Right ventricle myocardium superior (tissue), 1 donor: ENCODE results near the gene PXDC1. TPM values are rescaled to one million over a fixed set of nuclear protein-coding genes. Genes with fewer than 3 reads are reported as not detected.
"Not testable (repeated sequence)": the region's sequence is repeated elsewhere in the genome, so short reads cannot be mapped to it uniquely, and the experiment has no call there.

Experiments
- ATAC-seq: fragments of 200-7000 bp; cut with Tn5 transposase; one replicate; pipeline ENCODE4 v1.9.1; 2020; ENCODE audit warnings: mild to moderate bottlenecking; ENCODE audit not compliant: poor library complexity
- DNase-seq: peaks from one replicate; pipeline ENCODE4 v3.0.0-alpha.2; 2020
- intact Hi-C: fragments of 100-400 bp; cut with DNase I; formaldehyde crosslinking; loops from one replicate; pipeline ENCODE4 v1.11.2; 2022
- total RNA-seq: library from RNA; stranded (reverse); fragmentation: NEBNext Ultra II Directional; extraction: Animal tissue kit (Norgen Biotek cat#: 25700); gene quantifications from one replicate; pipeline ENCODE4 v1.2.1, GENCODE V29; 2021
- donor health status: DM: no; HTN: yes; CAD: no; lungs with severe emphysema.

Gene PXDC1
- total RNA-seq, 1 donor from 2014 or later = 24.3 TPM

- ATAC-seq = no peak
- intact Hi-C loops = no loop called here
- no peak for DNase-seq
These were observed 17.0 kb upstream of the PXDC1 start for GRCh38 chr6:3768502-3768901.

GRCh38 chr6:3767483-3767882 is 16.0 kb upstream of the PXDC1 start:
- intact Hi-C loops, DNase-seq: not testable (repeated sequence)
- ATAC-seq = peak; percentile 36

DNA sequence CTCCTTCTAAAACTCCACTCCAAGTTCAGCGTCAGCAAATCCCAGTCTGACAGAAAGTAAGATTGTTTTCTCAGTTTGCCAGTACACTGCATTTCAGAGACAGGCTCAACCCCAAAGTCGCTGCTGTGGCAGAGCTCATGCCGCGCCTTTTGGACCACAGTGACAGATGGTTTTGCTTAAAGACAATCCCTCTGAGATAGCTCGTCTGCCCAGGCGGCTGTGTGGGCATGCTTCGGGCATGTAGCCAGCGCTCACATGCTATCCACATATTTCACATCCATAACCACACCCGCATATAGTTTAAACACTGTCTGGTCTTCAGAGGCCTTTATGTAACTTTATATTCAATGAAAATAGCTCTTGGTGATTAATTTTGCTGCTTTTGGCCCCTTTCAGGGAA is 14.7 kb upstream of the PXDC1 start:
- no peak for ATAC-seq
- intact Hi-C loops = no loop called here
- DNase-seq = no peak

- DNase-seq (no peak), ATAC-seq (no peak)
- intact Hi-C loops = no loop called here
These were observed 13.9 kb upstream of the PXDC1 start for GRCh38 chr6:3765415-3765814.

DNA sequence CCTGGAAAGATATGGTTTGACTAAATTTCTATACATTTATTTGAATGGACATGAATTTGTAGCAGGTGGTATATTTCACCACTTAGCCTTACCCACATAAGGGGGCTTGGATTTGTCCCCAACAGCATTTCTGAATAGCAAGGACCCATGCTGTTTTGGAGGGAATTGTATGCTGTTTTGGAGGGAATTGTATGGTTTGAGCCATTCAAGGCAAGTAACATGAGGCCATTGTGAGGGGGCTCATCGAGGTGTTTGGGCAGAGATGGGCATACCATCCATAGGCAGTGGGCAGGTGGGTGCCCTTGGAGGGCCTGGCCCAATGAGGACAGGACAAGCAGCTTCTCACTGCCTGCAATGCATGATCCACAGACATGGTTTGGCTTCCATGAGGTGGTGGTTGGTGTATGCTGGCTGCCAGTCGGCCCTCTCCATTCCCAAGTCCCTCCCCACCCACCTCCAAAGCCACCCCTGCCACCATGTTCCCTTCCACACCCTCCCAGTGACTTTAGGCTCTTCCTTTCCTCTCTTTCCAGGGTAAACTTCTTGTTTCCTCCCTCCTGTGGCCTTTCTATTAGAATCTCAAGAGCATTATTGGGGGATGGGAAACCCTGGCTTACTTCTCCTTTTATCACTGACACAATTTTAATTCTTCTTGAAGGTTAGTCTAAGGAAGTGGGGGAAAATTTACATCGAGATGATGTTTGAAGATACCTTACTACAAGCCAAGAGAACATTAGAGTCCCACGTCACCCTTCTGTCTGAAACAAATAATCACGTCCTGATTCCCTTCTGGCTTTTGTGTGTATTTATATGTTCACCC is 13.2 kb upstream of the PXDC1 start:
- intact Hi-C loops = no loop called here
- ATAC-seq = no peak
- no peak for DNase-seq

DNA sequence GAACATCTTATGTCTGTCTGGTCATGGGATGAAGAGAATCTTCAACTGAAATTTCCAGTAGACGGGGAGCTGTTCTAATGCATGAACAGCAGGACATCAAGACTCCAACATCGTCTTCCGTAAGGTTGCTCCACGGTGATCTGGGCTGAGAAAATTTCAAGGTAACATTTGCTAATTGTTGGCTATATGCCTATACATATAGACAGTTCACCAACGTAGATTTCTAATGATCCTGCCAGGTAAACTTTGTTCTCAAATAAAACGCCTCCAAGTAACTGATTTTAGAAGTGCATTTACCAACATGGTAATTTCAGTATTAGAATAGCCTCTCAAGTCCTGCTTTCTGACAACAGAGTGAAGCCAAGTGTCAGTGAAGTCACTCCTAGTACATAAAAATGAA is 11.3 kb upstream of the PXDC1 start:
- DNase-seq (no peak), ATAC-seq (no peak)
- intact Hi-C loops = no loop called here

GRCh38 chr6:3762359-3762758 is 10.8 kb upstream of the PXDC1 start:
- intact Hi-C loops = no loop called here
- DNase-seq (no peak), ATAC-seq (no peak)

GRCh38 chr6:3761989-3762270 is 10.4 kb upstream of the PXDC1 start:
- no peak for DNase-seq
- intact Hi-C loops = no loop called here
- ATAC-seq = no peak

DNA sequence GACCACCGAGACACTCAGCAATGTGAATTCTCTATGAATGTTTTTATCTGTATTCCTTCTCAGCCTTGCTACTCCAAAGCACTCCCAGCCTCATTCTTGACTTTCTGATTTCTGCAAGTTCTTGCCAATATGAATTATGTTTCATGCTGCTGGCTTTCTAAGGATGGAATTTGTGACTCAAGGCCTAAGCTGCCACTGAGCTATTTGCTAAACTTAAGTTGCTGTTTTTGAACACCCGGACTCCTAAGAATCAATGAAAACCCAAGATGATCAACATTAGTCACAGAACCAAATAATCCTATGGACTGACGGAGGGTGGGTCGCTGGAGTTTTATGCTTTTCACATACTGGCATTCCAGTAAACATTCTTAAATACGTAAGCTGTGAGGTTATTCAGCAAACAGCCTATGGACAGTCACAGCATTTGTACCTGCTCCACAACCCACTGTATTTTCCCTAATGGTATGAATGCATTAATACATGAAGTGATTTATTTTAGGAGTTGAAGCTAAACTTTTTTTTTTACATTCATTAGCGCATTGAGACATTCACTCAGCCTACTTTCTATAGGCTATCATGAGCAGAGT is 8.2 kb upstream of the PXDC1 start:
- no peak for ATAC-seq
- intact Hi-C loops = no loop called here

GRCh38 chr6:3758842-3759144 is 7.3 kb upstream of the PXDC1 start:
- intact Hi-C loops = no loop called here
- ATAC-seq (no peak), DNase-seq (no peak)

More for the DNA sequence above, 8.2 kb upstream of the PXDC1 start:
- DNase-seq = no peak

DNA sequence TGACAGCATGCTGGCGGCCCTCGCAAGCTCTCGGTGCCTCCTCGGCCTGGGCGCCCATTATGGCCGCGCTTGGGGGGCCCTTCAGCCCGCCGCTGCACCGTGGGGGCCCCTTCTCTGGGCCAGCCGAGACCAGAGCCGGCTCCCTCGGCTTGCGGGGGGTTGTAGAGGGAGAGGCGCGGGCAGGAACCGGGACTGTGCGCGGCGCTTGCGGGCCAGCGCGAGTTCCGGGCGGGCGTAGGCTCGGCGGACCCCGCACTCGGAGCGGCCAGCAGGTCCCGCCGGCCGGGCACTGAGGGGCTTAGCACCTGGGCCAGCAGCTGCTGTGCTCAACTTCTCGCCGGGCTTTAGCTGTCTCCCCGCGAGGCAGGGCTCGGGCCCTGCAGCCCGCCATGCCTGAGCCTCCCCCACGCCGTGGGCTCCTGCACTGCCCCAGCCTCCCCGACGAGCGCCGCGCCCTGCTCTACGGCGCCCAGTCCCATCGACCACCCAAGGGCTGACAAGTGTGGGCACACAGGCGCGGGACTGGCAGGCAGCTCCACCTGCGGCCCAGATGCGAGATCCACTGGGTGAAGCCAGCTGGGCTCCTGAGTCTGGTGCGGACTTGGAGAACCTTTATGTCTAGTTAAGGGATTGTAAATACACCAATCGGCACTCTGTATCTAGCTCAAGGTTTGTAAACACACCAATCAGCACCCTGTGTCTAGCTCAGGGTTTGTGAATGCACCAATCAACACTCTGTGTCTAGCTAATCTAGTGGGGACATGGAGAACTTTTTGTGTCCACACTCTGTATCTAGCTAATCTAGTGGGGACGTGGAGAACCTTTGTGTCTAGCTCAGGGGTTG is 6.7 kb upstream of the PXDC1 start:
- DNase-seq, intact Hi-C loops, ATAC-seq: not testable (repeated sequence)

DNA sequence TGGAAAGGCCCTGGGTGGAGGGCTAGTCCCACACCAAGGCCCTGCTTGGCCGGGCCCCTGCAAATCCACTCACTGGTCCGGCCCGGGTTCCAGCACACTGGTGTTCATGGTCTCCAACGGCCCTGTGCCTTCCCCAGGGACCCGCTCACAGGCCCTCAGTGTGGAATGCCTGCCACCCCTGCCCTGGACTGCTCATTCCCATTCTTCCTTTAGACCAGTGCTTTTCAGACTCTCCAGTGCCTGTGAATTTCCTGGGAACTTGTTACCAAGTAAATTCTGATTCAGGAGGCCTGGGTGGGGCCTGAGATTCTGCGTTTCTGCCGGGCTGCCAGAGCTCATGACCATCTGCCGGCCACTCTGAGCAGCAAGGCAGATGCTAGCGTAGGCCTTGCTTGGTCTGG is 5.7 kb upstream of the PXDC1 start:
- intact Hi-C loops = no loop called here
- ATAC-seq (no peak), DNase-seq (no peak)

GRCh38 chr6:3756546-3756945 is 5.0 kb upstream of the PXDC1 start:
- no peak for DNase-seq

DNA sequence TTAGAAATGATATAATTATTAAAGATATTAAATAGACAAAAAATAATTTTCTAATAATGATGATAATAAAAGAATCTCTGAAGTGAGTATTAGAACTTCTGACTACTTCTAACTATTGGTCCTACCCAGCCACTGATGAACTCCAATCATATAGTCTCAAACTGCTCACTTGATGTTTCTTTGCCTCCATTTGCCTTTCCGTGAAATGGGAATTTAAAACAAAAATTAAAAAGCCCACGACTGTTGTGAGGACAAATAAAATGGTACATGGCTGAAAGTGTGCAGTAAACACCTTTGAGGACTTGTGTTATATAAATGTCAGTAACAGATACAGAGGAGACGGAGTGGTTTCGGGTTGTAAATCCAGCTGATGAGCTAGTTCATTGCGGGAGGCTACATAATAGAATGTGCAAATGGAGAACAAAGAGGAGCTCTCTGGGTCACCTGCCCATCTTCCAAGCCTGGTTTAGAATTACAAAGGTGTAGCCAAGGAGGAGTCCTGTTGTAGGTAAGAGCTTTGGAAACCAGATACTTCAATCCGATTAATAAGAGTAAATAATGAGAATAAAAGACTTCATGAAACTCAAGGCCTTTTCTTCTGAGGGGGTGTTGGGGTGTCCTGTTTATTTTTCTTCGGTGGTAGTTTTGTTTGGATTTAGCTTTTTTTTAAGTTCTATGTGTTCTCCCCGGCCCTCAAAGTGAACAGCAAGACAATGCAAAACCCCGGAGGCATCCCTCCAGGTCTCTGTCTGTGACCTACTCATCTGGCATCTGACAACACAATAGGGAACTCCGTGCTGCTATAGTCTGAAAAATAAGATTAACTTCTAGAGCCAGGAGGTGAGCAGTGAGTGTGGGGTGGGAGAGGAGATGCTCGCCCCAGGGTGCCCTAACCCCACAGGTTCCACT is 4.4 kb upstream of the PXDC1 start:
- DNase-seq (no peak), ATAC-seq (no peak)
- intact Hi-C loops = no loop called here

More at GRCh38 chr6:3756546-3756945, 5.0 kb upstream of the PXDC1 start:
- intact Hi-C loops = no loop called here
- no peak for ATAC-seq

DNA sequence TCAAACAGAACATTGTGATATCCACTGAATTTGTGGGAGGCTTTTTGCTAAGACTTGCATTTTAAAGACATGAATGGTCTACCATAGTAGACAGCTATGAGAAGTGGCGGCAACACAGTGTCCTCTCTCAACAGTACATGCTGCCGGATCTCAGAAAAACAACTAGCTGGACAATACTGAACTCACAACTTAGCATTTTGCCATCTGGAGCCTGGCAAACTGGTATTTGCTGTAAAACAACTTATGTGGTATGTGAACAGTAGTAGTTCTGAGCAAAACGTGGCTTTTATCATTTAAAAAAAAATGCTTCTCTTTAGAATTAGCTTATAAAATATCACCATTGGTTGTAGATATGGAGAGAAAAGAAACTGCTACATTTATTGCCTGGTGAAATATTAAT is 3.3 kb upstream of the PXDC1 start:
- DNase-seq (no peak), ATAC-seq (no peak)
- intact Hi-C loops = loop anchor here (5.0 kb wide), 1 partner anchor 73 kb away; no protein-coding TSS in a partner anchor

DNA sequence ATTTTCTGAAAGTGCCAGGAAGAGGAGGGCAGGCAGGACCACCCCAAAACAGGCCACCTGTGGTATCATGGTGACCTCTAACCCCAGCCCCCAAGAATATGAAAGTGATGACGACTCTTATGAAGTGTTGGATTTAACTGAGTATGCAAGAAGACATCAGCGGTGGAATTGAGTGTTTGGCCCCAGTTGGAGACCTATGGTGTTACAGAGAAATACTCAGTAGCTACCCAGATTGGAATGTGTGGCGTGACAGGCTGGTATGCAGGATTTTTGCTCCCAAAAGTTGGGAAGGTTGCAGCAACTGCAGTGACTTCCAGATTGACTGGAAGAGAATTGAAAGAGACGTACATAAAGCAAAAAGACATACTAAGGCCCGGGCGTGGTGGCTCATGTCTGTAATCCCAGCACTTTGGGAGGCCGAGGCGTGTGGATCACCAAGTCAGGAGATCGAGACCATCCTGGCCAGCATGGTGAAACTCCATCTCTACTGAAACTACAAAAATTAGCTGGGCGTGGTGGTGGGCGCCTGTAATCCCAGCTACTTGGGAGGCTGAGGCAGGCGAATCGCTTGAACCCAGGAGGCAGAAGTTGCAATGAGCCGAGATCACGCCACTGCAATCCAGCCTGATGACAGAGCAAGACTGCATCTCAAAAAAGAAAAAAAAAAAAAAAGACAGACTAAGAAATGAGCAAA is 2.7 kb upstream of the PXDC1 start:
- intact Hi-C loops = loop anchor here (5.0 kb wide), 1 partner anchor 73 kb away; no protein-coding TSS in a partner anchor
- ATAC-seq = not testable (repeated sequence)

GRCh38 chr6:3753228-3753835 is 1.8 kb upstream of the PXDC1 start:
- ATAC-seq (no peak), DNase-seq (no peak)
- intact Hi-C loops = loop anchor here (5.0 kb wide), 1 partner anchor 74 kb away; no protein-coding TSS in a partner anchor

More for the DNA sequence above, 2.7 kb upstream of the PXDC1 start:
- DNase-seq = not testable (repeated sequence)
